HepG2 (cell line): ENCODE results near the gene SSNA1. TPM values are rescaled to one million over a fixed set of nuclear protein-coding genes. Genes with fewer than 3 reads are reported as not detected.

Source experiments
- AHDC1 ChIP-seq: sonication (generic); formaldehyde crosslinking; IDR thresholded peaks from 2 replicates; pipeline ENCODE4 v1.5.1; 2020; ENCODE audit warnings: mild to moderate bottlenecking, missing genetic modification reagents, borderline replicate concordance
- BATF2 ChIP-seq: sonication (generic); formaldehyde crosslinking; IDR thresholded peaks from 2 replicates; pipeline ENCODE4 v1.8.0; 2022; ENCODE audit warnings: mild to moderate bottlenecking, missing genetic modification reagents, moderate library complexity
- CENPT ChIP-seq: sonication (generic); formaldehyde crosslinking; IDR thresholded peaks from 2 replicates; pipeline ENCODE4 v1.8.0; 2022; ENCODE audit warnings: low read depth, mild to moderate bottlenecking, moderate library complexity, missing genetic modification reagents
- E2F5 ChIP-seq: sonication (generic); formaldehyde crosslinking; conservative IDR thresholded peaks from 2 replicates; pipeline ENCODE4 v1.4.0; 2020; ENCODE audit warnings: missing genetic modification reagents
- HMG20B ChIP-seq: conservative IDR thresholded peaks from 2 replicates; pipeline ENCODE4 v1.6.1; 2016; ENCODE audit warnings: missing genetic modification reagents, missing compliant biosample characterization
- ONECUT2 ChIP-seq: sonication (generic); formaldehyde crosslinking; IDR thresholded peaks from 2 replicates; pipeline ENCODE4 v1.4.0; 2020; ENCODE audit warnings: missing genetic modification reagents
- POGZ ChIP-seq: sonication (generic); formaldehyde crosslinking; IDR thresholded peaks from 2 replicates; pipeline ENCODE4 v1.4.0; 2020; ENCODE audit warnings: mild to moderate bottlenecking, missing genetic modification reagents
- RAD51 ChIP-seq: fragments of 450-650 bp; IDR thresholded peaks from 2 replicates; pipeline ENCODE4 v1.6.1; 2016; ENCODE audit warnings: borderline replicate concordance
- REL ChIP-seq: sonication (generic); formaldehyde crosslinking; conservative IDR thresholded peaks from 2 replicates; pipeline ENCODE4 v1.8.0; 2022; ENCODE audit warnings: mild to moderate bottlenecking, missing genetic modification reagents, moderate library complexity
- SAFB2 ChIP-seq: sonication (generic); formaldehyde crosslinking; IDR thresholded peaks from 2 replicates; pipeline ENCODE4 v1.5.1; 2020; ENCODE audit warnings: missing genetic modification reagents, low read depth, mild to moderate bottlenecking, borderline replicate concordance
- SIX4 ChIP-seq: sonication (generic); formaldehyde crosslinking; IDR thresholded peaks from 2 replicates; pipeline ENCODE4 v1.4.0; 2020; ENCODE audit warnings: missing genetic modification reagents
- THRA ChIP-seq: sonication (generic); formaldehyde crosslinking; IDR thresholded peaks from 2 replicates; pipeline ENCODE4 v1.4.0; 2020; ENCODE audit warnings: missing genetic modification reagents, borderline replicate concordance
- ZC3H13 ChIP-seq: sonication (generic); formaldehyde crosslinking; IDR thresholded peaks from 2 replicates; pipeline ENCODE4 v1.8.1; 2023; ENCODE audit warnings: mild to moderate bottlenecking, missing genetic modification reagents, moderate library complexity
- ZGPAT ChIP-seq: IDR thresholded peaks from 2 replicates; pipeline ENCODE4 v1.6.1; 2016; ENCODE audit warnings: mild to moderate bottlenecking
- ZNF232 ChIP-seq: sonication (generic); formaldehyde crosslinking; IDR thresholded peaks from 2 replicates; pipeline ENCODE4 v1.4.0; 2020; ENCODE audit warnings: missing genetic modification reagents, borderline replicate concordance
- ZNF274 ChIP-seq: sonication (generic); formaldehyde crosslinking; IDR thresholded peaks from 2 replicates; pipeline ENCODE4 v1.5.1; 2020; ENCODE audit warnings: mild to moderate bottlenecking, missing genetic modification reagents
- ZNF317 ChIP-seq: sonication (generic); formaldehyde crosslinking; IDR thresholded peaks from 2 replicates; pipeline ENCODE4 v1.5.0; 2020; ENCODE audit warnings: mild to moderate bottlenecking, missing genetic modification reagents
- ZNF484 ChIP-seq: sonication (generic); formaldehyde crosslinking; IDR thresholded peaks from 2 replicates; pipeline ENCODE4 v1.5.1; 2020; ENCODE audit warnings: mild to moderate bottlenecking, low read depth, missing genetic modification reagents, borderline replicate concordance
- ZNF75D ChIP-seq: sonication (generic); formaldehyde crosslinking; IDR thresholded peaks from 2 replicates; pipeline ENCODE4 v1.8.1; 2023; ENCODE audit warnings: missing genetic modification reagents, mild to moderate bottlenecking, borderline replicate concordance
- ZNF839 ChIP-seq: sonication (generic); formaldehyde crosslinking; IDR thresholded peaks from 2 replicates; pipeline ENCODE4 v1.4.0; 2020; ENCODE audit warnings: missing genetic modification reagents, mild to moderate bottlenecking, borderline replicate concordance
- polyA plus RNA-seq, 8 experiments: library from polyadenylated mRNA; depleted of rRNA in 3 of 8; stranded (reverse) in 7 of 8; unstranded in 1 of 8; fragments of >200 nt; fragmentation: Illumina TruSeq in 4 of 8; extraction: Trizol in 4 of 8; gene quantifications; 2 replicates each; pipeline versions ENCODE4 v1.2.1 to v1.2.3, GENCODE V29; 2011 to 2016; ENCODE audit warnings: low read depth in 4 of 8, missing spikeins in 1 of 8, mixed read lengths in 1 of 8; ENCODE audit not compliant: insufficient read depth in 1 of 8
- total RNA-seq, 5 experiments: library from RNA; depleted of rRNA; stranded (reverse); fragments of >200 nt; fragmentation: Illumina TruSeq; extraction: Trizol; gene quantifications; 2 replicates each; pipeline ENCODE4 v1.2.3, GENCODE V29; 2016; ENCODE audit warnings: low read depth in 1 of 5

The SSNA1 gene
- total and polyA plus RNA-seq, 2 of the 13 experiments (the other 11 are each of a cell fraction or from before 2014, with no cell fraction given): 35.9 to 49.4 TPM

- TF ChIP-seq THRA (CRISPR knock-in tag): no peak
- 0 out of 2 replicates have a peak, but pooled peaks have one; percentile 46 for TF ChIP-seq REL (CRISPR knock-in tag)
- no peak for TF ChIP-seq ONECUT2 (CRISPR knock-in tag)
- TF ChIP-seq ZNF274: peak; percentile 84; the same call in 1 of the 2 replicates
- TF ChIP-seq ZGPAT (CRISPR knock-in tag): no peak
- TF ChIP-seq ZNF75D (CRISPR knock-in tag): no peak
- no peak for TF ChIP-seq ZNF232 (CRISPR knock-in tag)
- TF ChIP-seq CENPT (CRISPR knock-in tag): no peak; the same call in 1 of the 2 replicates
- TF ChIP-seq HMG20B (CRISPR knock-in tag): 0 out of 2 replicates have a peak, but pooled peaks have one; percentile 22
- 0 out of 2 replicates have a peak, but pooled peaks have one; percentile 4 for TF ChIP-seq ZC3H13 (CRISPR knock-in tag)
- peak; percentile 64; the same call in 1 of the 2 replicates for TF ChIP-seq SAFB2 (CRISPR knock-in tag)
- TF ChIP-seq AHDC1 (CRISPR knock-in tag): peak; percentile 48; the same call in 1 of the 2 replicates
- TF ChIP-seq ZNF484: no peak
- no peak for TF ChIP-seq E2F5 (CRISPR knock-in tag)
- no peak for TF ChIP-seq RAD51
- TF ChIP-seq BATF2: peak; percentile 37; the same call in 1 of the 2 replicates
- TF ChIP-seq ZNF839 (CRISPR knock-in tag): 0 out of 2 replicates have a peak, but pooled peaks have one; percentile 15
- 0 out of 2 replicates have a peak, but pooled peaks have one; percentile 1 for TF ChIP-seq ZNF317 (CRISPR knock-in tag)
- no peak for TF ChIP-seq POGZ (CRISPR knock-in tag)
- no peak for TF ChIP-seq SIX4 (CRISPR knock-in tag)
Observed at GRCh38 chr9:137188086-137188489, 388 bp upstream of the SSNA1 start (continued).
